ENCODE measurements around the gene ADIPOQ. TPM values are rescaled to one million over a fixed set of nuclear protein-coding genes. Genes with fewer than 3 reads are reported as not detected.

Gene ADIPOQ
- total RNA-seq, 1 experiment from 2014 or later = not detected

- H2AFZ ChIP-seq (ENCODE audit: low read length) = no peak overlapping the region
- H3K23me2 ChIP-seq (ENCODE audit: insufficient read length, low read depth, low read length, poor library complexity, severe bottlenecking) = no peaks in the 10 kb centered on the region
- Mint-ChIP-seq H3K36me3 (ENCODE audit: insufficient read depth in 1 of 3, low read depth in 3 of 3) (no peaks in the 10 kb centered on the region), H3K27me3 (ENCODE audit: low read depth) (peaks cover 1% of the 10 kb centered on the region), H3K4me1 (peaks cover 19 to 26% of the 10 kb centered on the region in 2 experiments), H3K27ac (no peak overlapping the region), H3K9me3 (no peaks in the 10 kb centered on the region), H3K4me3 (no peak overlapping the region)
- H4K5ac ChIP-seq (ENCODE audit: insufficient read length, low read depth, low read length) = no peak overlapping the region
- no peak overlapping the region for H4K8ac ChIP-seq (replicated peaks; ENCODE audit: insufficient read length, low read depth, low read length)
- H3K79me1 ChIP-seq (ENCODE audit: insufficient read depth, low read depth, low read length, poor library complexity, severe bottlenecking) = no peaks in the 10 kb centered on the region
- no peak overlapping the region for H3K56ac ChIP-seq (ENCODE audit: insufficient read length, low read depth, low read length)
- no peak overlapping the region for H3K9ac ChIP-seq (ENCODE audit: extremely low read depth, insufficient read length, low read length)
- no peak overlapping the region for H3K4ac ChIP-seq (ENCODE audit: low read depth, low read length)
- H2BK120ac ChIP-seq (ENCODE audit: low read depth, low read length, poor library complexity, severe bottlenecking) = no peak overlapping the region
- no peak overlapping the region for H3K23ac ChIP-seq (ENCODE audit: insufficient read length, low read depth, low read length)
- no peak overlapping the region for H3K4me2 ChIP-seq (ENCODE audit: insufficient read depth, insufficient read length, low read length)
- no peak overlapping the region for H3K27ac ChIP-seq (ENCODE audit: insufficient read length, low read depth, low read length)
- no peaks in the 10 kb centered on the region for H3K9me3 ChIP-seq (ENCODE audit: control insufficient read depth, low read depth, low read length)
- H4K20me1 ChIP-seq (ENCODE audit: control insufficient read depth, insufficient read depth, insufficient read length) = no peaks in the 10 kb centered on the region
- DNase-seq = no peak
- no CpG with 5 or more reads among the region's 1 CpG for WGBS (ENCODE audit: extremely low coverage, insufficient read length, low lambda C conversion rate)
- no peak overlapping the region for H3K18ac ChIP-seq (ENCODE audit: insufficient read length, low read depth, low read length)
- no peaks in the 10 kb centered on the region for H3K79me2 ChIP-seq (ENCODE audit: insufficient read depth, low read length)
- no peak overlapping the region for H4K91ac ChIP-seq (ENCODE audit: insufficient read length, low read depth, low read length)
- H2BK15ac ChIP-seq (ENCODE audit: low read depth, low read length) = no peak overlapping the region
- no peaks in the 10 kb centered on the region for H3K27me3 ChIP-seq (ENCODE audit: insufficient read depth, low read length)
- H2BK5ac ChIP-seq (ENCODE audit: insufficient read length, low read length) = no peak overlapping the region
- no peak overlapping the region for H3K14ac ChIP-seq (ENCODE audit: insufficient read depth, low read length)
- H2BK12ac ChIP-seq (ENCODE audit: insufficient read length, low read depth, low read length) = no peak overlapping the region
- H3K4me1 ChIP-seq (ENCODE audit: insufficient read depth, low read length) = no peaks in the 10 kb centered on the region; the same call in 1 of the 2 replicates
- H2AK5ac ChIP-seq (ENCODE audit: insufficient read length, low read length) = no peak overlapping the region
- H3T11ph ChIP-seq (ENCODE audit: low read length) = no peak overlapping the region
- no peak overlapping the region for H2BK20ac ChIP-seq (ENCODE audit: low read depth, low read length, poor library complexity, severe bottlenecking)
- TF ChIP-seq CTCF (conservative IDR thresholded peaks at IDR 0.05) = no peak
Measured at GRCh38 chr3:186818956-186819355, 23.6 kb upstream of the ADIPOQ start.

Measured in H9 (cell line).